ENCODE measurements around the gene GUCY2D. TPM values are rescaled to one million over a fixed set of nuclear protein-coding genes. Genes with fewer than 3 reads are reported as not detected.

The GUCY2D gene
- total RNA-seq, 1 donor from 2014 or later, result not detected

GRCh38 chr17:8048236-8048635 is 45.8 kb downstream of the GUCY2D start:
- no peak overlapping the region for H3K27ac Mint-ChIP-seq (ENCODE audit: unreplicated experiment)
- no peaks in the 10 kb centered on the region for H3K9me3 Mint-ChIP-seq (ENCODE audit: unreplicated experiment)
- H3K4me3 Mint-ChIP-seq (ENCODE audit: unreplicated experiment), result no peak overlapping the region
- no peak for TF ChIP-seq CTCF (IDR thresholded peaks at IDR 0.05)
- DNase-seq (ENCODE audit: extremely low spot score, unreplicated experiment), result no peak
- peaks cover 34% of the 10 kb centered on the region for H3K27me3 Mint-ChIP-seq (ENCODE audit: unreplicated experiment)
- no peaks in the 10 kb centered on the region for H3K36me3 Mint-ChIP-seq (ENCODE audit: unreplicated experiment)
- no peaks in the 10 kb centered on the region for H3K4me1 Mint-ChIP-seq (ENCODE audit: unreplicated experiment)

DNA sequence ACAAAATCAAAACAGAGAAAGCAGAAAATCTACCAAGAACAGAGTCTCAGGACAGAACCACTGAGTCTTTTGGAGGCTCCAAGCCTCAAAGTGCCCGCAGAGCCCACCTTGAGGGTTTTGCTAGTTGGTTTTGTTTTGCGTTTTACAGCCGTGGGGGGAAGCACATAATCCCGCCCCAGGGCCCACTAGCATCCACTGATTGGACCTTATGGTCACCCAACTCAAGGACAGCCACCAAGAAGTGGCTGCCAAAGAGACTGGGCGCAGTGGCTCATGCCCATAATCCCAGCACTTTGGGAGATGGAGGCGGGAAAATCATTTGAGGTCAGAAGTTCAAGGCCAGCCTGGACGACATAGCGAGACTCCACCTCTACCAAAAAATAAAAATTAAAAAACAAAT is 46.3 kb downstream of the GUCY2D start:
- Mint-ChIP-seq H3K9me3 (ENCODE audit: unreplicated experiment) (no peaks in the 10 kb centered on the region), H3K27me3 (ENCODE audit: unreplicated experiment) (peaks cover 38% of the 10 kb centered on the region), H3K4me1 (ENCODE audit: unreplicated experiment) (no peaks in the 10 kb centered on the region), H3K4me3 (ENCODE audit: unreplicated experiment) (no peak overlapping the region), H3K27ac (ENCODE audit: unreplicated experiment) (no peak overlapping the region), H3K36me3 (ENCODE audit: unreplicated experiment) (no peaks in the 10 kb centered on the region)
- no peak for DNase-seq (ENCODE audit: extremely low spot score, unreplicated experiment)
- TF ChIP-seq CTCF (IDR thresholded peaks at IDR 0.05), result no peak

DNA sequence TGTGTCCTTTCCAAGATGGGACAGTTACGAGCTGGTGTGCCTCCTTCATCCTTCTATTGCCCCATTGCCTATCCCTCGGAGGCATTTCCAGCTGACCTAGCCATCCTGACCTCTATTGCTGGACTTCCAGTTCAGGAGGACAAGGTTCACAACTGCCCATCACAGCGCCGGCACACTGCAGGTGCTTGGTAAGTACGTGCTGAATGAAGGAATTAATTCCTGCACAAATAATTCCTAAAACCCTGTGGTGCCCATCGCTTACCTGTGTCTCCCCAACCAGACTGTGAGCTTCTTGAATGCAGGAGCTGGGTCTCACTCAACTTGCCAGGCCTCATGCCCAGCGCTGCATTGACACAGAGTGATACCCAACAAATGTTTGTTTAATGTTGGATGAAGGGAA is 49.4 kb downstream of the GUCY2D start:
- Mint-ChIP-seq H3K36me3 (ENCODE audit: unreplicated experiment) (no peaks in the 10 kb centered on the region), H3K4me3 (ENCODE audit: unreplicated experiment) (no peak overlapping the region), H3K27me3 (ENCODE audit: unreplicated experiment) (peaks cover 34% of the 10 kb centered on the region), H3K27ac (ENCODE audit: unreplicated experiment) (no peak overlapping the region), H3K9me3 (ENCODE audit: unreplicated experiment) (no peaks in the 10 kb centered on the region), H3K4me1 (ENCODE audit: unreplicated experiment) (peaks cover 7% of the 10 kb centered on the region)
- DNase-seq (ENCODE audit: extremely low spot score, unreplicated experiment), result no peak
- no peak for TF ChIP-seq CTCF (IDR thresholded peaks at IDR 0.05)

GRCh38 chr17:8052256-8053252 is 50.1 kb downstream of the GUCY2D start:
- Mint-ChIP-seq H3K27me3 (ENCODE audit: unreplicated experiment) (peaks cover 35% of the 10 kb centered on the region), H3K27ac (ENCODE audit: unreplicated experiment) (no peak overlapping the region), H3K4me3 (ENCODE audit: unreplicated experiment) (no peak overlapping the region), H3K9me3 (ENCODE audit: unreplicated experiment) (no peaks in the 10 kb centered on the region), H3K36me3 (ENCODE audit: unreplicated experiment) (no peaks in the 10 kb centered on the region), H3K4me1 (ENCODE audit: unreplicated experiment) (peaks cover 8% of the 10 kb centered on the region)
- no peak for TF ChIP-seq CTCF (IDR thresholded peaks at IDR 0.05)
- no peak for DNase-seq (ENCODE audit: extremely low spot score, unreplicated experiment)

DNA sequence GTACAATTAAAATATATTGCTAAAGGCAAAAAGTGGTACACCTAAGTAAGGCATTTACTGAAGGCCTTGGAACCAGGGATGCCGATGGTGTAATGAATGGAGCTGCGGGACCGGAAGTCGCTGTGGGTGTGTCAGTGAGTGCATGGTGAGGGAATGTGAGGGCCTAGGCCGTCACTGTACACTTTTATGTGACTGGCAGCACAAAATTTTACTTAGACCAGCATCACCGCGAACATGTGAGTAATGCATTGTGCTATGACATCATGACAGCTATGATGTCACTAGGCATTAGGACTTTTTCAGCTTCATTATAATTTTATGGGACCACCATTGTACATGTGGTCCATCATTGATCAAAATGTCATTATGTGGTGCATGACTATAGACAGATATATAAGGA is 51.2 kb downstream of the GUCY2D start:
- H3K27me3 Mint-ChIP-seq (ENCODE audit: unreplicated experiment), result peaks cover 36% of the 10 kb centered on the region
- no peaks in the 10 kb centered on the region for H3K9me3 Mint-ChIP-seq (ENCODE audit: unreplicated experiment)
- peaks cover 8% of the 10 kb centered on the region for H3K4me1 Mint-ChIP-seq (ENCODE audit: unreplicated experiment)
- no peak overlapping the region for H3K4me3 Mint-ChIP-seq (ENCODE audit: unreplicated experiment)
- H3K27ac Mint-ChIP-seq (ENCODE audit: unreplicated experiment), result no peak overlapping the region
- no peak for TF ChIP-seq CTCF (IDR thresholded peaks at IDR 0.05)
- DNase-seq (ENCODE audit: extremely low spot score, unreplicated experiment), result no peak
- no peaks in the 10 kb centered on the region for H3K36me3 Mint-ChIP-seq (ENCODE audit: unreplicated experiment)
